Upper lobe of left lung (tissue), 4 donors: ENCODE measurements around the gene STK33.
A peak's percentile ranks its signal among the peaks of the same experiment; 100 is the strongest.

Source experiments
- POLR2AphosphoS5 ChIP-seq, 2 donors: sonication (generic); formaldehyde crosslinking; IDR thresholded peaks; one replicate each; pipeline ENCODE4 v1.5.1; 2017; ENCODE audit warnings: antibody characterized with exemption in 2 of 2
- TF ChIP-seq, protein P1 (sequence below), 6 experiments: fragments of 450-650 bp in 4 of 6; fragments of 200-600 bp in 2 of 6; sonication (generic) in 2 of 6; IDR thresholded peaks; one replicate each; pipeline ENCODE4 v1.5.1; 2016 to 2019; ENCODE audit warnings: antibody characterized with exemption in 6 of 6

DNA sequence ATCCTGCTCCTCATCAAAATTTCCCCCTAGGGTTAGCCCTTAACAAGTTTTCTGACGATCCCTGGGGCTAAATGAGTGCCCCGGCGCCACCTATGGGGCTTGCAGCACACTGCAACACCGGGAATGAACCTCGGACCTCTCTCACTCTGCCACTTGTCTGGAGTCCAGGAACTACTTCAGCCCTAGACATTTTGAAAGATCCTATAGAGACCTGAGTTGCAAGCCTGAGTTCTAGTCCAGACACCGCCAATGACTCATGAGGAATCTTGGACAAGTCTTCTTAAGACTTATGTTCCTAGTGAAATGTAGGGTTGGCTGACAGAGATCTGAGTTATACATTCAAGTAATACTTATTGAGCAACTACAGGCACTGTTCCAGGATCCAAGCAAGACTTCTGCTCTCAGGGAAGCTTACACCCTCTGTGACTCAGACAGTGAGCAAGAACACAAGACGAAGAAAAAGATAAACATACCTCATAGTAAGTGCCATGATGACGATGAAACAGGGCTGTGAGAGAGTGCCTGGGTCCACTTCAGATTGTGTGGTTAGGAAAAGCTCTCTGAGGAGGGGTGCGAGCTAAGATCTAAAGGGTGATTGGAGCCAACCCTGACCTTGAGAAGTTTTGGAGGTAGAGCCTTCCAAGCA lies 10.2 kb upstream of the STK33 start:
- TF ChIP-seq, protein P1, sequence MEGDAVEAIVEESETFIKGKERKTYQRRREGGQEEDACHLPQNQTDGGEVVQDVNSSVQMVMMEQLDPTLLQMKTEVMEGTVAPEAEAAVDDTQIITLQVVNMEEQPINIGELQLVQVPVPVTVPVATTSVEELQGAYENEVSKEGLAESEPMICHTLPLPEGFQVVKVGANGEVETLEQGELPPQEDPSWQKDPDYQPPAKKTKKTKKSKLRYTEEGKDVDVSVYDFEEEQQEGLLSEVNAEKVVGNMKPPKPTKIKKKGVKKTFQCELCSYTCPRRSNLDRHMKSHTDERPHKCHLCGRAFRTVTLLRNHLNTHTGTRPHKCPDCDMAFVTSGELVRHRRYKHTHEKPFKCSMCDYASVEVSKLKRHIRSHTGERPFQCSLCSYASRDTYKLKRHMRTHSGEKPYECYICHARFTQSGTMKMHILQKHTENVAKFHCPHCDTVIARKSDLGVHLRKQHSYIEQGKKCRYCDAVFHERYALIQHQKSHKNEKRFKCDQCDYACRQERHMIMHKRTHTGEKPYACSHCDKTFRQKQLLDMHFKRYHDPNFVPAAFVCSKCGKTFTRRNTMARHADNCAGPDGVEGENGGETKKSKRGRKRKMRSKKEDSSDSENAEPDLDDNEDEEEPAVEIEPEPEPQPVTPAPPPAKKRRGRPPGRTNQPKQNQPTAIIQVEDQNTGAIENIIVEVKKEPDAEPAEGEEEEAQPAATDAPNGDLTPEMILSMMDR (IDR thresholded peaks at IDR 0.05): peak; percentile 43 to 60 (median 56)
- TF ChIP-seq POLR2AphosphoS5 (IDR thresholded peaks at IDR 0.05): peak in 1 of 2 donors; percentile 84
